Glutamatergic neuron (in vitro differentiated cells): ENCODE measurements around the gene MTFMT. TPM values are rescaled to one million over a fixed set of nuclear protein-coding genes. Genes with fewer than 3 reads are reported as not detected.

Source experiments
- DNase-seq: peaks from one replicate; pipeline ENCODE4 v3.0.0; 2022
- H3K27ac Mint-ChIP-seq: one replicate; pipeline ENCODE4 v1.8.0; 2020; ENCODE audit warnings: mild to moderate bottlenecking, mixed read lengths, inconsistent platforms; ENCODE audit not compliant: unreplicated experiment
- H3K27me3 Mint-ChIP-seq: one replicate; pipeline ENCODE4 v1.8.0; 2020; ENCODE audit warnings: mild to moderate bottlenecking, moderate library complexity, mixed read lengths, inconsistent platforms; ENCODE audit not compliant: unreplicated experiment
- H3K36me3 Mint-ChIP-seq: one replicate; pipeline ENCODE4 v1.8.0; 2020; ENCODE audit warnings: mild to moderate bottlenecking, mixed read lengths, inconsistent platforms; ENCODE audit not compliant: unreplicated experiment
- H3K4me1 Mint-ChIP-seq: one replicate; pipeline ENCODE4 v1.8.0; 2020; ENCODE audit warnings: mild to moderate bottlenecking, low read depth, mixed read lengths, inconsistent platforms; ENCODE audit not compliant: unreplicated experiment
- H3K4me3 Mint-ChIP-seq: one replicate; pipeline ENCODE4 v1.8.0; 2020; ENCODE audit warnings: mild to moderate bottlenecking, mixed read lengths, inconsistent platforms; ENCODE audit not compliant: unreplicated experiment
- H3K9me3 Mint-ChIP-seq: one replicate; pipeline ENCODE4 v1.8.0; 2020; ENCODE audit warnings: mild to moderate bottlenecking, moderate library complexity, mixed read lengths, inconsistent platforms; ENCODE audit not compliant: unreplicated experiment
- total RNA-seq: library from RNA; stranded (reverse); fragmentation: NEBNext Ultra II Directional; extraction: Animal tissue kit (Norgen Biotek cat#: 25700); gene quantifications from one replicate; pipeline ENCODE4 v1.2.1, GENCODE V29; 2021; ENCODE audit not compliant: unreplicated experiment
- TF ChIP-seq, protein P1 (sequence below): fragments of 200-600 bp; sonication (generic); IDR thresholded peaks from one replicate; pipeline ENCODE4 v1.5.0; 2021; ENCODE audit not compliant: partially characterized antibody, unreplicated experiment

MTFMT gene
- total RNA-seq, 1 donor from 2014 or later, result 12.6 TPM

DNA sequence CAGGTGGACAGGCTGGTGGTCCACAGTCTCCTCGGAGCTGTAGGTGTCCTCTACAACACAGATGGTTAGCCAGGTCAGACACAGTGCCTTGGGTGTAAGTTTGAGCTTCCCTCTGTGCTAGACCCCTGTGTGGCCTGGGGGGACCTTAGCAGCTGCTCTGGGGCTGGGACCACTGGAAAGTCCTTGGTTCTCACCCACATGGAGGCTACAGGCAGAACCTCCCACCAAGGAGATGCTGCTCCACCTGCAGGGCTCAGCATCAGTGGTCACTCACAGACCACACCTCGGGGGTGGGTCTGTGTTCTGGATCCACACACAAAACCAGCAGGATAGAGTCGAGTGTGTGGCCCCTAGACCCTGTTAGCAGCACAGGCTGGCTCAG, 29.9 kb upstream of the MTFMT start:
- no peaks in the 10 kb centered on the region for H3K9me3 Mint-ChIP-seq

DNA sequence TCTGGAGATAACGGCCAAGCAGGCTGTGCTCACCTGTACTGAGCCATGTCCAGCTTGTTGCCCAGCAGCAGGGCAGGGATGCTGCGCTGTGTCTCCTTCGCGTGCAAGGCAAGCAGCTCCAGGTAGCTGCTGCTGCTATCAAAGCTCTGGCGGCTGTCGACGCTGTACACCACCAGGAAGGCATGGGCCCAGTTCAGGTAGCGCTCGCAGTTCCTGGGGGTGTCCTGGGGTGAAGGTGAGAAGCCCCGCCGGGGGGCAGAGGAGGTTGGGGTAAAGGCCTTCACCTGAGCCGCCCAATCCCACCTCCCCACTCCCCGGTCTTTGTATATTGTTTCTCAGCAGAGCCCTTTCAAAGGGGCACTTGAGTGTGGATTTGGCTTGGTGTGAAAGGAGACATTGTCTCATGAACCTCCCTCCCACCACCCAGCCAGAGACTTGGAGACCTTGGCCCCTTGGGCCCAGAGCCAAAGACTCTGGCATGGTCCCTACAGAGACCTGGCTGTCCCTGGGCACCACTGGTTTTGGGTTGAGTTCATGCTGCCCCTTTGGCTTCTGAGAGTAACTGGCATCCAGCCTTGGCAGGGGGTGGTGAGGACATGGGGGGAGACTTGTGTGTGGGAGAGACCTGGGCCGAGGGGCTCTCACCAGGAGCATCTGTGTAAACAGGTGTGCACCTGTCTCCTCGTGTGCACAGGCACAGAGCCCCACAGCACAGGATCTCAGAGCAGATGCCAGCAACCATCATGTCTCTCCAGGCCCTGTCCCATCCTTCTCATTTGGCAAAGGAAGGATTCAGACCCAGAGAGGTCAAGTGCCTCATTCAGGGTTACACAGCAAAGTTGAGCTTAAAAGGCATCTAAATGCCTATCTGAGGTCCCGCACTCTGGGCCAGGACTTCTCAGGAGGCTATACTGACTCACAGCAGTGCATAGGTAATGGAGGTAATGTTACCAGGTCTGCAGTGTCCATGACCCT, 29.2 kb upstream of the MTFMT start:
- no peak overlapping the region for H3K4me3 Mint-ChIP-seq
- no peak for DNase-seq
- no peak overlapping the region for H3K27ac Mint-ChIP-seq
- H3K27me3 Mint-ChIP-seq, result peaks cover 10% of the 10 kb centered on the region
- peaks cover 4% of the 10 kb centered on the region for H3K4me1 Mint-ChIP-seq
- H3K9me3 Mint-ChIP-seq, result no peaks in the 10 kb centered on the region
- no peaks in the 10 kb centered on the region for H3K36me3 Mint-ChIP-seq
- TF ChIP-seq, protein P1, sequence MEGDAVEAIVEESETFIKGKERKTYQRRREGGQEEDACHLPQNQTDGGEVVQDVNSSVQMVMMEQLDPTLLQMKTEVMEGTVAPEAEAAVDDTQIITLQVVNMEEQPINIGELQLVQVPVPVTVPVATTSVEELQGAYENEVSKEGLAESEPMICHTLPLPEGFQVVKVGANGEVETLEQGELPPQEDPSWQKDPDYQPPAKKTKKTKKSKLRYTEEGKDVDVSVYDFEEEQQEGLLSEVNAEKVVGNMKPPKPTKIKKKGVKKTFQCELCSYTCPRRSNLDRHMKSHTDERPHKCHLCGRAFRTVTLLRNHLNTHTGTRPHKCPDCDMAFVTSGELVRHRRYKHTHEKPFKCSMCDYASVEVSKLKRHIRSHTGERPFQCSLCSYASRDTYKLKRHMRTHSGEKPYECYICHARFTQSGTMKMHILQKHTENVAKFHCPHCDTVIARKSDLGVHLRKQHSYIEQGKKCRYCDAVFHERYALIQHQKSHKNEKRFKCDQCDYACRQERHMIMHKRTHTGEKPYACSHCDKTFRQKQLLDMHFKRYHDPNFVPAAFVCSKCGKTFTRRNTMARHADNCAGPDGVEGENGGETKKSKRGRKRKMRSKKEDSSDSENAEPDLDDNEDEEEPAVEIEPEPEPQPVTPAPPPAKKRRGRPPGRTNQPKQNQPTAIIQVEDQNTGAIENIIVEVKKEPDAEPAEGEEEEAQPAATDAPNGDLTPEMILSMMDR, result no peak

More for the DNA sequence above, 29.9 kb upstream of the MTFMT start:
- TF ChIP-seq, protein P1, result no peak
- H3K36me3 Mint-ChIP-seq, result no peaks in the 10 kb centered on the region
- H3K27ac Mint-ChIP-seq, result no peak overlapping the region
- H3K4me1 Mint-ChIP-seq, result no peaks in the 10 kb centered on the region
- peaks cover 10% of the 10 kb centered on the region for H3K27me3 Mint-ChIP-seq
- H3K4me3 Mint-ChIP-seq, result no peak overlapping the region
- DNase-seq, result no peak

DNA sequence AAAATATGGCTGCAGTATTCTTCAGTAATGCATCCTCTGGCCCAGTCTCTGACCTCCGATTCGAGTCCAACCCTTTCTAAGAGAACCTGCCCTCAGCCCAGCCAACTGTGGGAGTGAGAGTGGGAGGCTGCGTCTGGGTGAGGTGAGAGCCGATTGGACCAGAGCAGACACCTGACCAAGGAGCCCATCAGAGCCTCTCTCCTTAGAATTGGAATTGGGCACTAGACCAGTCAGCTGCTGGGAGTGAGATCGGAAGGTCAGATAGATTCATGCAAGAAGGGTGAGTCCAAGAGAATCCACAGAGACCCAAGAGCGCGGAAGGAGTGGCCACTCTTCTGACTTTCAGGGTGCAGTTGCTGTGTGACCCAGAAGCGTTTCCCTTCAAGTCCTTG, 28.1 kb upstream of the MTFMT start:
- peaks cover 10% of the 10 kb centered on the region for H3K27me3 Mint-ChIP-seq
- TF ChIP-seq, protein P1, result no peak

DNA sequence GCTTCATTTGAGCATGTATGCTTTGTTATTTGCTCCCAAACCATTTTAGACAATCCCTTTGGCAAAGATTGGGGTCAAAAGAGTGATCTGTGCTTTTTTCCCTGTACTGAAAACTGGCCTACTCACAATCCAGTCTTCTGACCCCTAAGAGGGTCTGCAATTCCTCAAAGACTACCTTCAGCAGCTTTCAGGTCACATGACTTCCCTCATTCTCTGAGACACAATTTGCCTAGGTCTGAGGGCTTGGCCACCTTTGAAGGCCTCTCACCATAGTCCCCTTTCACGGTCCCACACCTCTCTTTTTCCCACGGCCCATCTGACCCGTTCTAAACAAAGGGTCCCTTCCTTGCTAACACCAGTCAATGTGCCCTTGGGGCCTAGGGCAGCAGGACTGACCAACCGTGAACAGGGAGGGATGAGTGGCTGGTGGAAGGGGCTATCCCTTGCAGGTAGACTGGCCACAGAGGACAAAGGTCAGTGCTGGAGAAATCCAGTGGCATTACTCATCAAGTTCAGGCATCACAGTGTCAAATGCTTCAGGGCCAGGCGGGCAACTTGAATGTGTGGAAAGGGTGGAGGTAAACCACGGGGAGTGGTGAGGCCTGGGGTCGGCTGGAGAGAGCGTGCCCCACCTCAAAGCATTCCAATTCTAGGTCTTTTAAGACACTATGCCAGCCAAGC, 27.6 kb upstream of the MTFMT start:
- Mint-ChIP-seq H3K4me1 (peaks cover 4% of the 10 kb centered on the region), H3K4me3 (no peak overlapping the region), H3K36me3 (no peaks in the 10 kb centered on the region), H3K27ac (no peak overlapping the region), H3K9me3 (peaks cover 1% of the 10 kb centered on the region), H3K27me3 (peaks cover 10% of the 10 kb centered on the region)
- no peak for DNase-seq
- TF ChIP-seq, protein P1, result no peak

More for the DNA sequence above, 28.1 kb upstream of the MTFMT start:
- H3K9me3 Mint-ChIP-seq, result no peaks in the 10 kb centered on the region
- no peak for DNase-seq
- peaks cover 4% of the 10 kb centered on the region for H3K4me1 Mint-ChIP-seq
- no peaks in the 10 kb centered on the region for H3K36me3 Mint-ChIP-seq
- no peak overlapping the region for H3K27ac Mint-ChIP-seq
- no peak overlapping the region for H3K4me3 Mint-ChIP-seq
